ENCODE results near the gene SMAD7.
"Not testable (repeated sequence)": the region's sequence is repeated elsewhere in the genome, so short reads cannot be mapped to it uniquely, and the experiment has no call there.

SMAD7 gene

GRCh38 chr18:48874701-48875162, 76.0 kb downstream of the SMAD7 start:
- no peak for DNase-seq

- no peak for DNase-seq
These were observed 76.5 kb downstream of the SMAD7 start for GRCh38 chr18:48874233-48874632.

- no peak for DNase-seq
These were observed 78.3 kb downstream of the SMAD7 start for GRCh38 chr18:48872234-48873145.

GRCh38 chr18:48871391-48872166, 79.2 kb downstream of the SMAD7 start:
- DNase-seq: no peak

- DNase-seq: not testable (repeated sequence)
These were observed 79.8 kb downstream of the SMAD7 start for GRCh38 chr18:48870926-48871325.
